ENCODE results near the gene BFSP1.

BFSP1 gene

DNA sequence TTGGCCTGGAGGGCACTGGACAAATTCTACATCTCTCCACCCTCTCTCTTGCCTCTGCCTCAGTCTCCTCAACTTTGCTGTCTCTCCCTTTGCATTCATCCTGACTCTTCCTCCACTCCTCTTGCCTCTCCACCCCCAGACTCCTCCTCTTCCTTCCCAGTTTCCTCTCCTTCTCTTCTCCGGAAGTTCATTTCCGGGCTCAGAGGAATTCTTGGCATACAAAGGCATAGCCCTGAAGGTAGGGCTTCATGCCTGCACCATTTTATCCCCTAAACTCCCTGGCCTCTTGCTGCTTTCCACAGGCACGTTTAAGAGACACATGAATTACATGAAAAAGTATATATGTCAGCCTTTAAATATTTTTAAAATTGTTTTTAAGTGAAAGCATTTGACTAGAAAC, 10.6 kb downstream of the BFSP1 start:
- DNase-seq (ENCODE audit: low read depth): no peak

DNA sequence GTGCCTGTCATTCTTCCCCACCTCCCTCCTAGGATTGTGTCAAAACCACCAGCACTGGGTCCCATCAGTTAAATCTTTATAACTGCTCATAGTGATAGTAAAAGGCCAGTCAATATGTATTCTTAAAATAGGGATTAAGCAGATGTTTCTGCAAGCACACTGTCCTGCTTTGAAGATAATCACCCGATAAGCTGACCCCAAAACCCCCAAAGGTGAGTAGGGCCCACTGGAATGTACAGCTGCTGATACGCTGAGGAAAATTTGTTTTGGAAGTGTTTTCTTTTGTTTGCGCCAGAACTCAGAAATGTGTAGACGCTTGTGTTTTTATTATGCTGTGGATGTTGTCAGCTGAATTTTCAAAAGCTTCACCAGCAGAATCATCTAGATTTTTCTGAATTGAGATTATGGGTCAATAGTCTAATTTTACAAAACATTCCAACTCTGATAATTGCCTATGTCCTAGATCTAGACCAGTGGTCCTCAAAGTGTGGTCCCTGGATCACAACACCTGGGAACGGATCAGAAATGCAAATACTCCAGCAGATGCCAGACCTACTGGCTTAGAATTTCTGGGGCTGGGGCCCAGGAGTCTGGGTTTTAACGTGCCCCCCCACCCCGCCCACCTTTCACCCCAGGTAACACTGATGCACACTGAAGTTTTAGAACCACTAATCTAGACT, 11.4 kb downstream of the BFSP1 start:
- no peak for DNase-seq (ENCODE audit: low read depth)

DNA sequence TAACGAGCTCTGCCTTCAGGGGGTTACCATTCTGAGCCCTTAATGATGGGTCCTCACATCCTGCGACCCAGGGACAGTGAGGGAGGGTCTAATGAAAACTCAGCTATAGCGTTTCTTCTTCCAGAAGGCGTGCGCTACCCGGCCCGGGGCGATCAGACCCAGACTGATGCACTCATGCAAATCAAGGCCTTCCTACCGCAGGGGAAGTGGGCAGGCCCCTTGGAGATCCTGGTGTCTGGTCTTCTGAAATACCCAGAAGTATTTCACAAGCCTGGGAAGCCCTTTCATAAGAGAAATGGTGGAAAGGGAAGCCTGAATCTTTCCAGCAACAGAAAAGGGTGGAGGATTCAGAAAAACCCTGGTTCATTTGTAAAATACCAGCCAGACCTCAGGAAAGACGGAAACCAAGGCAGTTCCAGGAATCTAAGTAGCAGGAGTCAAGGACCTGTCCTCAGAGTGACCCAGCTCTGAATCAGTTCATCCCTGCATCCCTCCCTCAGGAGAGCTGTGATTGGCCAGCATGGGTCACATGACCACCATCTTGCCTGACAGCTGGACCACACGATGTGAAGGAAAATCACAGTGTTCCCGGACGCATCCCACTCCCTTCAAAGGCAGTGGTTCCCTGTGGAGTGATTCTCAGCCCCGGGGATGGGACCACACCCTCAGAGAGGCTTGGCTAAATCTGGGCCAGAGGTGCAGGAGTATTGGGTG, 12.7 kb downstream of the BFSP1 start:
- no peak for DNase-seq (ENCODE audit: low read depth)

DNA sequence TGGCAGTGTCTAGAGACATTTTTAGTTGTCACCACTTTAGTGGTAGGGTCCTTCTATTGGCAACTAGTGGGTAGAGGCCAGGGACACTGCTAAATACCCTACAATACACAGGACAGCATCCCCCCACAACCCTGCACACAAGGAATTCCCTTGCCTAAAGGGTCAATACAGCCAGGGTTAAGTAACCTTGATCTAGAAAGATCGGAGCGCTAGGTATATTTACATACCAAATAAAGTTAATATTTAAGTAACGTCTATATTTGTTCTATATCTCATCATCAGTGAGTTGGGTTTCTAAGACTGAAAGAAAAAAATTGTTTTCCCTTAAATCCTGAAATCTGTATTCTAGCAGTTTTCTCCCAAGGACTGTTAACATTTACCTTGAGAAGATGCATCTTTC, 16.1 kb downstream of the BFSP1 start:
- no peak for DNase-seq (ENCODE audit: low read depth)

DNA sequence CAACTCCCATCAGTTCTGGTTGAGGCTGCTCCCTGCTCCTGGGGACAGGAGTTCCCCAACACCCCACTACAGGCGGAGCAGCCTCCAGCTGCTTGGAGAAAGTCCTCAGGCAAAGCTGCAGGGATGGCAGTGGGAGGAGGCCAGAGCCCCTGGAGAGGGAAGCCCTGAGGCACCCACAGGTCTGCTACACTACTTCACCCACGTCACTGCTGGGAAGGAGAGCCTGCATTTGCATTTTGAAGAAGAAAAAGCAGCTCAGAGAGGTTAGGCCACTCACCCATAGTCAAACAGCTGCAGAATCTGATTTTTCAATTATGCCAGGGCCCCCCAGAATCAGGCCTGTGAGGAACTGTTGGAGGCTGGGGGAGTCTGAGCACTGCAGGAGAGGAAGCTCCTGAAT, 17.2 kb downstream of the BFSP1 start:
- no peak for DNase-seq (ENCODE audit: low read depth)

DNA sequence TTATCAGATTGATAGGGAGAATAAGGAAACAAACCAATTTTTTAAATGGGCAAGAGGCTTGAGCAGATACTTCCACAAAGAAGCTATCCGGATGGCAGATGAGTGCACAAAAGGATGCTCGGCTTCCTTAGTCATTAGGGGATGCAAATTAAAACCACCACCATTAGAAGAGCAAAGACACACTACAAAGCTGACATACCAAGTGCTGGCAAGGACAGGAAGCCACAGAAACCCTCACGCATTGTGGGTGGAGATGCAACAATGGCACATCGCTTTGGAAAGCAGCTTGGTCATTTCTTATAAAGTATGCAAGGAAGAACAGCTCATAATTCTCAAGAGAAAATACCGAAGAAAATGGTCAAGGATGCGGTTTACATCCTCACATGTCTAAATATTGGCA, 19.8 kb downstream of the BFSP1 start:
- no peak for DNase-seq (ENCODE audit: low read depth)

DNA sequence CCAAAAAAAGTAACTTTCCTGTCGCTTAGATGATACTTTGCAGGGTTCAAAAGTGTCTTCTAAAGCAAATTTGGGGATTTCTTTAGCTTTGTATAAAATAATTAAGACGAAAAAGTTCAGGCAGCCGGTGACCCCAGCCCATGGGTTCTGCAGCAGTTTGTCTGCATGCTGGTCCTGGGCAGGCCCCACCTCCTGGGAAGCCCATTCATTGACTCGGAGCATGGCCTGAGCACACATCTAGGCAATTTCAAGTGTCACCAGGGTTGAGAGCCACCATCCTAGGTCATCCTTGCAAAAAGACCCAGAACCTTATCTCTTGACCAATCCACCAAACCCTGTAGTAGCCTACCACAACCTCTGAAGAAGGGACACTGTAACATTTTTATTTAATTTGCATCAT, 20.6 kb downstream of the BFSP1 start:
- DNase-seq (ENCODE audit: low read depth): no peak

DNA sequence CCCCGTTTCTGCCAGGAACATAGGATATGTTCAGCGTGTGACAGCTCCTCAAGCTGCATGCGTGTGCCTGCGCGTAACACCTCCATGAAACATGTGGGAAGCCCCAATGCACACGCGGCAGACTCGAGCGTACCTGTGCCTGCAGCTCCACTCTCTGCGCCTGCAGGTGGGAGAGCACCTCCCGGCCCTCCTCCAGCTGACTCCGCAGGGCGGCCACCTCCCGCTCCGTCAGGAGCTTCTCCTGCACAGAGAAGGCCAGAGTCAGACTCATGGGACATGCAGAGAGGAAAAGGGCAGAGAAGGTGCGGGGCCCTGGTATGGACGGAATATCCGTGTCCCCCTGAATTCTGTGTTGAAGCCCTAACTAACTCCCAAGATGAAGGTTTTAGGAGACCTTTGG, 22.4 kb downstream of the BFSP1 start:
- DNase-seq (ENCODE audit: low read depth): no peak

DNA sequence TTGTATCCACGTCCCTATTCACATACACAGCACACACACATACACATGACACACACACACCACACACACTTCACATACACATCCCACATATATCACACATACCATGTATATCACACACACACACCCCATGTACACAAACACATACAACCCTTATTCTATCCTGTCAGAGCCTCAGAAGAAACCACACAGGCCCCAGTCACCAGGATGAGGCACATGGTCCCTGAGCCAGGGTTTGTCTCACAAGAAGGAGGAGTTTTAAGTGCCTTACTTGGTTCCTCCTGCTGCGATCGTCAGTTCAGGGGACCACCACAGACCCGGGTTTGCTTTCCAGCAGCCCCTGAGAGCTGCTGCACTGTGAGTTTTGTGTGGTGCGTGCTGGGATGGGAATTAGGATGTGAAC, 23.6 kb downstream of the BFSP1 start:
- no peak for DNase-seq (ENCODE audit: low read depth)

DNA sequence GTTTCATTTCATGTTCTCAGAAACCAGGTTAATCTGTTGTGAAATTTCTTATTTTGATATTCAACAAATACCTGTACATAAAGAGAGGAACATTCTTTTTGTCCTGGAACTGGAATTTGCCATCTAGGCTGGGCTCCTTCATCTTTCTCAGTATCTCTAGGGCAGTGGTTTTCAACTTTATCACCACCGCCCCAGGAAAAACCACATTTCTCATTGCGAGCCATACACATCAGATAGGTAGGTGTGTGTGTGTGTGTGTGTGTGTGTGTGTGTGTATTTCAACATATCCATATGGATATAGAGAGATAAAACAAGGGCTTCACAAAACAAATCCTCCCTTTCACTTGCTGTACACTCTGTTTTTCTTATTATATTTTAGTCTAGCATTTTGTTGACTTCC, 24.1 kb downstream of the BFSP1 start:
- no peak for DNase-seq (ENCODE audit: low read depth)

DNA sequence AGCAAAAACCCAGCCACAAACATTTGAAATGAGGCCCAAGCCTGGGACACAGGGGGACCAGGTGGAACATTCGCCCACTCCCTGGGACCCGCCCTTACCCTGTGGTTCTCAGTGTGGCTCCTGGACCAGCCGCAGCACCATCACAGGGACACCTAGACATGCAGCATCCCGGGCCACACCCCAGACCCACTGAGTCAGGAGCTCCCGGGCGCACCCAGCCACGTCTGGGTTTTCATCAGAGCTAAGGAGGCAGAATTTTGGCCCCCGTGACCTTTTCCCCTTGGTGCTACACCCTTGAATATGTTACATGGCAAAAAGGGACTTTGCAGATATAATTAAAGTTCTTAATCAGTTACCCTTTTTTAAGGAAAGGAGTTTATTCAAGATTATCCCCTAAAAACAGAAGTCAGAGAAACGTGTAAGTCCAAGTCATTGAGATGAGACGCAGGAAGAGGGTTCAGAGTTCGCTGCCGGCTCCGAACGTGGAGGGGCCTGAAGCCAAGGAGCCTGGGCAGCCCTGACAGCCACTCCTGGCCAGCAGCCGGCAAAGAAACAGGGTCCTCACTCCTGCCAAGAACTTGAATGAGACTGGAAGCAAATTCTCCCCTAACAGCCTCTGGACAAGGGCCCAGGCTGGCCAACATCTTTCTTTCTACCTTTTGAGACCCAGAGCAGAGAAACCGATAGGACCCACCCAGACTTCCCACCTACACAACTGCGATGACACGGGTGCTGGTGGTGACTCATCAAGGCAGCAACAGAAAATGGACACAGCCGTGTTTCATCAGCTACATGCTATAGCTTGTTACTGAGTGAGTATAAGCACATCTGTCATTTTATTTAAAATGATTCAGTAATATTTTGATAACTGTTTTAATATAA, 25.3 kb downstream of the BFSP1 start:
- no peak for DNase-seq (ENCODE audit: low read depth)

DNA sequence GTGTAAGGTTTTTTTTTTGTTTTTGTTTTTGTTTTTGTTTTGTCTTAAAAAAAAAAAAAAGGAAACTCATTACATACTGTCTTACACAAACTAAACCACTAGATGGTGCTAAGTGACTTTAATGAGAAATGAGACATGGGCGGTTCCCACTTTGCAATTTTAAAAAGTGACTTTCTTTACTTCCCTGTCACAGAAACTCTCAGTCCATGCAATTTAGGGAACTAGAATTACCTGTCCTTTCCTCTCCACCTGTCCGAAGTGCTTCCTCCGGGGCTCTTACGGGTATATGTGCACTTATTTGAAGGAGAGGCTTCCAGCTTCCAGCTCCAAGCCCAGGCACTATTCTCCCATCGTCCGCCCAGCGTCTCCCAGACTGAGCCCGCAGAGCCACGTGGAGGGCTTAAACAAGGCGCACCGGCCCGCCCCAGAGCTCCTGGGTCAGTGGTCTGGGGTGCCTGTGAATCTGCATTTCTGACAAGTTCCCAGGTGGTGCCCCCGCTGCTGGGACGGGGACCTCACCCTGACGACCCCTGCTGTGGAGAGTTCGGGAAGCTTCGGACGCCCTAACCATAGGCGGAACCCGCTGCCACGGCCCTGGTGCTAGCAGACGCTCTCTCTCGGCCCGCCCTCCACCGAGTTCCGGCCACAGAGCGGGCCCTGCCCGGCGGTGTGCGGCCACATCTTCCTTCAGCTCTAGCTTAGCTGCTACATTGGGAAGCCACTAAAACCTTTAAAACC, 26.1 kb downstream of the BFSP1 start:
- peak; percentile 50 for DNase-seq (ENCODE audit: low read depth)

DNA sequence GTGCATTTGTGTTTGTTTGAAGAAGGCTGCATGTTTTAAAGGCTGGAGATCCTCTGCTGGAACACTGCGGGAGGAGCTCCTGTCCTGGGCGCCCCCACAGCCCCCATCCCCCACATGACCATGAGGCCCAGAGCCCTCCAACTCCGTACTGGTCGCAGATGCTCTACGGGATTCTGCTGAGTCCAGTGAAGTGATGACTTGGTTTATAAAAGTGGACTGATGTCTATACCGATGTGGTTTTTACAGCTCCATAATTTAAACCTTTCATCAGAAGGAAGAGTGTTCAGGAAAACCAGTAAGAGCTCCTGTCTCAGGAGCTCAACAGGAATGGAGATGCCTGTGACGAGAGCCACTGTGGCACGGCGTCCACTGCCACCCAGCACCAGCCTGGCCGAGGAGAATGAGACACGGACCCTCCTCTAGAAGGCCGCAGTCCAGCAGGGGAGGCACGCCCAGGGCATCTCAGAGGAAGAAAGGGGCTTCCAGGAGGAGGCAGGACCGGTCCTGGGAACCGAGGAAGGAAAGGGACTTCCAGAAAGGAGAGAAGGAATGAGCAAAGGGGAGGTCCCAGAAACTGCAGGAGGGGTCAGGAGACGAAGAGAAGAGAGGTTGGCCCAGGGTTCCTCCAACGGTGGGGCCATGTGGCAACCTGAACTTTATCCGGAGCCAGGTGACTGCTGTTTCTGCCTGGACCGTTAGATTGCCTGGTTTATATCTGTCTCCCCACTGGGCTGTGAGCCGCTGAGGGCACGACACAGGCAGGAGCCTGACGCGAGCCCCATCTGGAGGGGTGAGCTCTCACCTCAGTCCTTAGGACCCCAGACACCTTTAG, 26.9 kb downstream of the BFSP1 start:
- no peak for DNase-seq (ENCODE audit: low read depth)

DNA sequence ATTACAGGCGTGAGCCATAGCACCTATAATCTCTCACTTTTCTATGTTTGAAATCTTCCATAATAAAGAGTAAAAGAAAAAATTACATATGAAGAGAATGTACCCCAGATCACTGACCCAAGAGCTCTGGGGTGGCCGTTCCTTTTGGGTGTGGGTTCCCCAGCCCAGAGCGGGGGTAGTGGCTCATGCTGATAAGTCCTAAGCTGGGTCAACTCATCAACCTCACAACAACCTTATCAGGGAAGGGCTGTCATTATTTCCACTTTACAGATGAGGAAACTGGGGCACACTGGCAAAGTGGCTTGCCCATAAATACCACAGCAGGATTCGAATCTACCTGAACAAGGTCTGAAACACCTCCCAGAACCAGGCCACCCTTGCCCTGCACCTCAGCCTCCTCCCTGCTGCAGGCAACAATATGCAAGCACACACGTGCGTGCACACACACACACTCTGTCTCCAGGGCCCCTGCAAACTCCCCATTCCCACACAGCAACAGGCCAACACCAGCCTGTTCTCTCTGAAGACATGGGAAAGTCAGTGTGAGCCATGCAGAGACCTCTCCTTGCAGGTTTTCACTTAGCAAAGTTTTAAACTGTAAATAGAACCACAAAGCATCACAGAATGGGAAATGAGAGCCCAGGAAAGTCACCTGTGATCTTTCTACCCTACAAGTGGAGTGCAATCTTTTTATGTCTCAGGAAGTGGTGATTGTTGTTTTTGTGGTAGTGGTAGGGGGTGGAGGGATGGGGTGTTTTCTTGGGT, 27.7 kb downstream of the BFSP1 start:
- DNase-seq (ENCODE audit: low read depth): no peak

DNA sequence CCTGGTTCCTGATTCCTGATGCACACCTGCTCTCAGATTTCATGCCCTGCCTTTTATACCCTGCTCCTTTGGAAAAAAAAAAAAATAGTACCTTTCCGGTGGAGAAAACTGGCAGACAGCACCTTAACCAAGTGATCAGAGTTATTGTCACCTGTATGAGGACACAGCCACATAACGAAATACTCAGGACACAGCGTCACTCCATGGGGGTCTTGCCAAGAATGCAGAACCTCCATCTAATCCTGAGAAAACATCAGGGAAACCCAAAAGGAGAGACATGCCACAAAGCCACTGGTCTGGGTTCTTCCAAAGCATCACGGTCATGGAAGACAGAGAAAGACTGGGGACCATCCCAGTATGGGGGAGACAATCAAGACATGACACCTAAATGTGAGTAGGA, 29.1 kb downstream of the BFSP1 start:
- no peak for DNase-seq (ENCODE audit: low read depth)

DNA sequence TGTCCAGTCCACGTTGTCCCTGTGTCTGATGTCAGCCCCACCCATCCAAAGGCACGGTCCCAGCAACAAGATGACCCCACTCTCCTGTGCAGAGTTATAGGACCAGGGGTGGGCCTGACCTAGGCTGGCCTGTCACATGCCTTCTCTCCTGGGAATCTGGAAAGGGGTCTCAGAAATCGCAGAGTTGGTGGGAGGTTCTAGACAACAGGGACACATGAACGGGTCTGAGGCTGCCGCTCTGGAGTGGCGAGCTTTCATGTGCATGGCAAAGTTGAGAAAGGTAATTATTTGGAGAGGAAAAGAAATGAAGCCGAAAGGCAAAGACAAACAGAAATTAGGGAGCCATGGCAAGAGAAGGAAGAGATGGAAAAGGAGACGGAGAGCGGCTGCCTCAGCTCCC, 29.5 kb downstream of the BFSP1 start:
- no peak for DNase-seq (ENCODE audit: low read depth)

DNA sequence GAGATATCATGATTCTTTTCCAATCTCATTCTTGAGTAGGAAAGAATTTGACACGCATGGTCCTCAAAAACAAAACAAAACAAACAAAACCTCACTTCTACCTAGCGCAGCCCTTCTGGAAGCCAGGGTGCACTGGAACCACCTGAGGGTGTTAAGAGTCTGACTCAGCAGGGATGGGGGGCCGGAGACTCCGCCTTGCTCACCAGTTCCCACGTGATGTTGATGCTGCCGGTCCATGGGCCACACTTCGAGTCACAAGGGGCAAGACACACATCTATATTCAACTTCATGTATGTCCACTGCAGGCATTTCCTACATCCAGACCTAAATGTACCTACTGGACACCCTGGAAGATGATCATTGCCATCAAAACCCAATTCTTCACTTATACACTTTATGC, 30.4 kb downstream of the BFSP1 start:
- no peak for DNase-seq (ENCODE audit: low read depth)

DNA sequence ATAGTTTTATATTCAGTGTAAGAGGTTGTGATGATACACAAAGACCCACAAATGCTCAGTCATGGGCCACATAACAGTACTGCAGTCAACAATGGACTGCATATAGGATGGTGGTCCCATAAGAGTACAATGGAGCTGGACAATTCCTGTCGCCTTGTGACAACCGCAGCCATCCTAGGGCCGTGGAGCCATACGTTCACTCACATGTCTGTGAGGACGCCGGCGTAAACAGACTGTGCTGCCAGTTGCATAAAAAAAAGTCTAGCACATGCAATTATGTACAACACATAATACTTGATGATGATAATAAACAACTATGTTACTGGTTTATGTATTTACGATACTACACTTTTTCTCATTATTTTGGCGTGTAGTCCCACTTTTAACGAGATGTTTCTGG, 30.9 kb downstream of the BFSP1 start:
- no peak for DNase-seq (ENCODE audit: low read depth)

DNA sequence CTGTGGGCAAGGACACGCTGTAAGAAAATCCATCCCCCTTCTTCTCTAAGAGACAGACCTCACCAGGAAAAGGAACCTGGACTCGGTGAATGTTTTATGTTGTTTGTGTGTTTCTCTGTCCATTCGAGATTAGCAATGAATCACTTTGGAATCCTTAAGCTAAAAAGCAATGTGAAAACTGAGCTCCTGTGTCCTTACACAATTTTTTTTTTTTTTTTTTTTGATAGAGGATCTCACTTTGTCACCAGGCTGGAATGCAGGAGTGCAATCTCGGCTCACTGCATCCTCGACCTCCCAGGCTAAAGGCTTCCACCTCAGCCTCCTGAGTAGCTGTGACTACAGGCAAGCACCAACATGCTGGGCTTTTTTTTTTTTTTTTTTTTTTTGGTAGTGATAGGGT, 32.1 kb downstream of the BFSP1 start:
- peak; percentile 53 for DNase-seq (ENCODE audit: low read depth)

DNA sequence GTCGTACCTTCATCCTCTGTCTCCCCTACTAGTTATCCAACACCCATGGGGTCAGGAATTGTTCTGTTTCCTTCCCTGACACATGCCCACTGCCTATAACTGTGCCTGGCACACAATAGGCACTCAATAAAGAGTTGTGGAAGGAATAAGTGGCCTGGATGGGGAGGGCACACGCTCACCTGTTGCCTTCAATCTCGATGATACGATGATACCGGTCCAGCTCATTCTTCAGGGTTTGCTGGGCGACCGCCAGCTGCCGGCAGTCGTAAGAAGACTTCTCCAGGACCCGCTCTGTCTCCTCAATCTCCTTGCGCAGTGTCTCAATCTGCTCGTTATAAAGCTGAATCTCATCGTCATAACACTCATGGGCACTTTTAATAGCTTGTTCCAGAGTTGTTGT, 32.5 kb downstream of the BFSP1 start:
- no peak for DNase-seq (ENCODE audit: low read depth)

Data from HS-5 (cell line).